HEK293T (cell line): ENCODE measurements around the gene FOCAD.

Experiments
- BHLHE40 ChIP-seq: fragments of 450-650 bp; IDR thresholded peaks from 2 replicates; pipeline ENCODE4 v1.6.1; 2016; ENCODE audit warnings: mild to moderate bottlenecking, moderate library complexity, borderline replicate concordance
- CTBP1 ChIP-seq: fragments of 450-650 bp; IDR thresholded peaks from 2 replicates; pipeline ENCODE4 v1.6.1; 2016; ENCODE audit warnings: borderline replicate concordance
- ELF4 ChIP-seq: fragments of 450-650 bp; IDR thresholded peaks from 2 replicates; pipeline ENCODE4 v1.6.1; 2017; ENCODE audit warnings: antibody characterized with exemption
- FOXA1 ChIP-seq: fragments of 450-650 bp; IDR thresholded peaks from 2 replicates; pipeline ENCODE4 v1.6.1; 2016; ENCODE audit warnings: mild to moderate bottlenecking
- FOXK2 ChIP-seq: fragments of 450-650 bp; IDR thresholded peaks from 2 replicates; pipeline ENCODE4 v1.6.1; 2016; ENCODE audit warnings: mild to moderate bottlenecking
- FOXM1 ChIP-seq: fragments of 450-650 bp; IDR thresholded peaks from 2 replicates; pipeline ENCODE4 v1.6.1; 2017; ENCODE audit warnings: mild to moderate bottlenecking, borderline replicate concordance
- HDGF ChIP-seq: fragments of 450-650 bp; IDR thresholded peaks from 2 replicates; pipeline ENCODE4 v1.6.1; 2017; ENCODE audit warnings: antibody characterized with exemption, borderline replicate concordance
- LEF1 ChIP-seq: fragments of 450-650 bp; IDR thresholded peaks from 2 replicates; pipeline ENCODE4 v1.6.1; 2017; ENCODE audit warnings: mild to moderate bottlenecking, borderline replicate concordance
- NFRKB ChIP-seq: fragments of 450-650 bp; IDR thresholded peaks from 2 replicates; pipeline ENCODE4 v1.6.1; 2016; ENCODE audit warnings: mild to moderate bottlenecking, moderate library complexity
- SP1 ChIP-seq: fragments of 450-650 bp; IDR thresholded peaks from 2 replicates; pipeline ENCODE4 v1.6.1; 2017
- SUZ12 ChIP-seq: fragments of 450-650 bp; IDR thresholded peaks from 2 replicates; pipeline ENCODE4 v1.6.1; 2016; ENCODE audit warnings: mild to moderate bottlenecking
- TARDBP ChIP-seq: fragments of 450-650 bp; IDR thresholded peaks from 2 replicates; pipeline ENCODE4 v1.6.1; 2016
- ZNF384 ChIP-seq: fragments of 450-650 bp; IDR thresholded peaks from 2 replicates; pipeline ENCODE4 v1.6.1; 2016
- TF ChIP-seq, protein P1 (sequence below): fragments of 450-650 bp; IDR thresholded peaks from 2 replicates; pipeline ENCODE4 v1.6.1; 2016

- no peak for TF ChIP-seq SUZ12
- TF ChIP-seq BHLHE40, result no peak
- TF ChIP-seq, protein P1, sequence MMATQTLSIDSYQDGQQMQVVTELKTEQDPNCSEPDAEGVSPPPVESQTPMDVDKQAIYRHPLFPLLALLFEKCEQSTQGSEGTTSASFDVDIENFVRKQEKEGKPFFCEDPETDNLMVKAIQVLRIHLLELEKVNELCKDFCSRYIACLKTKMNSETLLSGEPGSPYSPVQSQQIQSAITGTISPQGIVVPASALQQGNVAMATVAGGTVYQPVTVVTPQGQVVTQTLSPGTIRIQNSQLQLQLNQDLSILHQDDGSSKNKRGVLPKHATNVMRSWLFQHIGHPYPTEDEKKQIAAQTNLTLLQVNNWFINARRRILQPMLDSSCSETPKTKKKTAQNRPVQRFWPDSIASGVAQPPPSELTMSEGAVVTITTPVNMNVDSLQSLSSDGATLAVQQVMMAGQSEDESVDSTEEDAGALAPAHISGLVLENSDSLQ, result no peak
- TF ChIP-seq FOXK2, result no peak
- TF ChIP-seq CTBP1, result no peak
- TF ChIP-seq HDGF, result no peak
- no peak for TF ChIP-seq TARDBP
- TF ChIP-seq LEF1, result no peak
- TF ChIP-seq FOXA1, result no peak
- no peak for TF ChIP-seq ELF4
- no peak for TF ChIP-seq SP1
- TF ChIP-seq ZNF384, result no peak
- TF ChIP-seq NFRKB, result no peak
- no peak for TF ChIP-seq FOXM1
Observed at GRCh38 chr9:20771729-20772128, 87.7 kb downstream of the FOCAD start.
